ENCODE measurements around the gene SPDYE17.
"Not testable (repeated sequence)": the region's sequence is repeated elsewhere in the genome, so short reads cannot be mapped to it uniquely, and the experiment has no call there.

GRCh38 chr7:76999474-77000107 lies 32.6 kb downstream of the SPDYE17 start:
- TF ChIP-seq CTCF (IDR thresholded peaks at IDR 0.05; ENCODE audit: borderline replicate concordance, extremely low read depth, low read length, poor library complexity, severe bottlenecking); EZH2 (IDR thresholded peaks at IDR 0.05; ENCODE audit: borderline replicate concordance, low read depth, low read length, severe bottlenecking): not testable (repeated sequence)
